ENCODE results near the gene C11orf86.

- TF ChIP-seq, protein P1, sequence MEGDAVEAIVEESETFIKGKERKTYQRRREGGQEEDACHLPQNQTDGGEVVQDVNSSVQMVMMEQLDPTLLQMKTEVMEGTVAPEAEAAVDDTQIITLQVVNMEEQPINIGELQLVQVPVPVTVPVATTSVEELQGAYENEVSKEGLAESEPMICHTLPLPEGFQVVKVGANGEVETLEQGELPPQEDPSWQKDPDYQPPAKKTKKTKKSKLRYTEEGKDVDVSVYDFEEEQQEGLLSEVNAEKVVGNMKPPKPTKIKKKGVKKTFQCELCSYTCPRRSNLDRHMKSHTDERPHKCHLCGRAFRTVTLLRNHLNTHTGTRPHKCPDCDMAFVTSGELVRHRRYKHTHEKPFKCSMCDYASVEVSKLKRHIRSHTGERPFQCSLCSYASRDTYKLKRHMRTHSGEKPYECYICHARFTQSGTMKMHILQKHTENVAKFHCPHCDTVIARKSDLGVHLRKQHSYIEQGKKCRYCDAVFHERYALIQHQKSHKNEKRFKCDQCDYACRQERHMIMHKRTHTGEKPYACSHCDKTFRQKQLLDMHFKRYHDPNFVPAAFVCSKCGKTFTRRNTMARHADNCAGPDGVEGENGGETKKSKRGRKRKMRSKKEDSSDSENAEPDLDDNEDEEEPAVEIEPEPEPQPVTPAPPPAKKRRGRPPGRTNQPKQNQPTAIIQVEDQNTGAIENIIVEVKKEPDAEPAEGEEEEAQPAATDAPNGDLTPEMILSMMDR (IDR thresholded peaks at IDR 0.05) = no peak
- TF ChIP-seq, protein P2, sequence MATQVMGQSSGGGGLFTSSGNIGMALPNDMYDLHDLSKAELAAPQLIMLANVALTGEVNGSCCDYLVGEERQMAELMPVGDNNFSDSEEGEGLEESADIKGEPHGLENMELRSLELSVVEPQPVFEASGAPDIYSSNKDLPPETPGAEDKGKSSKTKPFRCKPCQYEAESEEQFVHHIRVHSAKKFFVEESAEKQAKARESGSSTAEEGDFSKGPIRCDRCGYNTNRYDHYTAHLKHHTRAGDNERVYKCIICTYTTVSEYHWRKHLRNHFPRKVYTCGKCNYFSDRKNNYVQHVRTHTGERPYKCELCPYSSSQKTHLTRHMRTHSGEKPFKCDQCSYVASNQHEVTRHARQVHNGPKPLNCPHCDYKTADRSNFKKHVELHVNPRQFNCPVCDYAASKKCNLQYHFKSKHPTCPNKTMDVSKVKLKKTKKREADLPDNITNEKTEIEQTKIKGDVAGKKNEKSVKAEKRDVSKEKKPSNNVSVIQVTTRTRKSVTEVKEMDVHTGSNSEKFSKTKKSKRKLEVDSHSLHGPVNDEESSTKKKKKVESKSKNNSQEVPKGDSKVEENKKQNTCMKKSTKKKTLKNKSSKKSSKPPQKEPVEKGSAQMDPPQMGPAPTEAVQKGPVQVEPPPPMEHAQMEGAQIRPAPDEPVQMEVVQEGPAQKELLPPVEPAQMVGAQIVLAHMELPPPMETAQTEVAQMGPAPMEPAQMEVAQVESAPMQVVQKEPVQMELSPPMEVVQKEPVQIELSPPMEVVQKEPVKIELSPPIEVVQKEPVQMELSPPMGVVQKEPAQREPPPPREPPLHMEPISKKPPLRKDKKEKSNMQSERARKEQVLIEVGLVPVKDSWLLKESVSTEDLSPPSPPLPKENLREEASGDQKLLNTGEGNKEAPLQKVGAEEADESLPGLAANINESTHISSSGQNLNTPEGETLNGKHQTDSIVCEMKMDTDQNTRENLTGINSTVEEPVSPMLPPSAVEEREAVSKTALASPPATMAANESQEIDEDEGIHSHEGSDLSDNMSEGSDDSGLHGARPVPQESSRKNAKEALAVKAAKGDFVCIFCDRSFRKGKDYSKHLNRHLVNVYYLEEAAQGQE (IDR thresholded peaks at IDR 0.05; ENCODE audit: insufficient read depth in 1 of 2, low read depth in 2 of 2, low read length in 1 of 2) = no peak
- TF ChIP-seq TCF7L2 (IDR thresholded peaks at IDR 0.05; ENCODE audit: low read depth, low read length) (no peak), SIN3A (IDR thresholded peaks at IDR 0.05; ENCODE audit: borderline replicate concordance, insufficient read depth, low read depth, low read length) (no peak)
Observed at GRCh38 chr11:66964495-66964894, 10.6 kb upstream of the C11orf86 start.
